HG03139 (cell line): ENCODE measurements around the gene OR6B3.
A peak's percentile ranks its signal among the peaks of the same experiment; 100 is the strongest.
"Not testable (repeated sequence)": the region's sequence is repeated elsewhere in the genome, so short reads cannot be mapped to it uniquely, and the experiment has no call there.

Experiments
- ATAC-seq: cut with Tn5 transposase; IDR thresholded peaks from one replicate; pipeline ENCODE4 v1.9.1; 2021; ENCODE audit not compliant: unreplicated experiment

The OR6B3 gene

DNA sequence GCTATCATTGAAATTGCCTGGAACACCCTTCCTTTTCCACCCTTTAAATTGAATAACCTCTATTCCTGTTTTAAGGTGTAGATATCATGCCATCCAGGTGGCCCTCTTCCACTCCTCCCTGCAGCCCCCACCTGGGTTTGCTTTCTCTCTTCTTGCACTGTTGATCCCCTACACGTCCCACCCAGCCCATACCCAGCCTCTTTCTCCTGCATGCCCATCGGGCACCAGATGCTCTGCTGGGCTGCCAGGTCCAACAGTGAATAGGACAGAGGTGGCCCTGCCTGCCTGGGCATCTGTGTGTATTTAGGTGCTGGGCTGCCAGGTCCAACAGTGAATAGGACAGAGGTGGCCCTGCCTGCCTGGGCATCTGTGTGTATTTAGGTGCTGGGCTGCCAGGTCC is 9.2 kb downstream of the OR6B3 start:
- ATAC-seq = not testable (repeated sequence)

DNA sequence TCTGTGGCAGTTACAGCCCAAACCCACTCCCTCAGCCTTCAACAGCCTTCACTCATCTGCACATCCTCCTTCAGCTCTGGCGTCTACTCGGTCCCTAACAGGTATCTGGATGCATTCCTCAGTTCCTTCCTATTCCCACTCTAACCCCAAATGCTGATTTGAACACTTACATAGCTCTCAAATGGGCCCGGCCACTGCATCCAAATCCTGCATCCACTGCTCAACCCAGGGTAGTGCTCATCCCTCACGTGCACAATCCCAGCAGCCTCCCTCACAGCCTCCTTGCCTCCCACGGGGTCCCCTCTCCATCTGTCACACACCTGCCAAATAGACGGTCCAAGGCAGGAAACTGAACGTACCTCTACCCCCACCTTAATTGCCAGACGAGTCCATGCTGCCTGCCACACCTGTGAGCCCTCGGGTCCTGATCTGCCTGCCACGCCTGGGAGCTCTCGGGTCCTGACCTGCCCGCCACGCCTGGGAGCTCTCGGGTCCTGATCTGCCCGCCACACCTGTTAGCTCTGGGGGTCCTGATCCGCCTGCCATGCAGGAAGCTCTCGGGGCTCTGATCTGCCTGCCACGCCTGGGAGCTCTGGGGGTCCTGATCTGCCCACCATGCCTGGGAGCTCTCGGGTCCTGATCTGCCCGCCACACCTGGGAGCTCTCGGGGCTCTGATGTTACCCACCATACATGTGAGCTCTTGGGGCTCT is 9.9 kb downstream of the OR6B3 start:
- ATAC-seq = no peak

DNA sequence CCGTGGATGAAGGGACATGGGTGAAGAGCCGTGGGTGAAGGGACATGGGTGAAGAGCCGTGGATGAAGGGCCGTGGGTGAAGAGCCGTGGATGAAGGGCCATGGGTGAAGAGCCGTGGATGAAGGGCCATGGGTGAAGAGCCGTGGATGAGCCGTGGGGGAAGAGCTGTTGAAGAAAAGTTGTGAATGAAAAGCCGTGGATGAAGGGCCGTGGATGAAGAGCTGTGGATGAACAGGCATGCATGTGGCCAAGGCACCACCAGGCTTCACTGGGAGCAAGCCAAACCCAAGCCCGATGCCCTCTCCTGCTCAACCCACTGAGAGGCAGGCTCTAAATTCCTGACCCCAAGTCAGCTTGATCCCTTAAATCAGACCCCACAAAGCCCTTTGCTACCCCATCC is 10.6 kb downstream of the OR6B3 start:
- ATAC-seq = no peak

DNA sequence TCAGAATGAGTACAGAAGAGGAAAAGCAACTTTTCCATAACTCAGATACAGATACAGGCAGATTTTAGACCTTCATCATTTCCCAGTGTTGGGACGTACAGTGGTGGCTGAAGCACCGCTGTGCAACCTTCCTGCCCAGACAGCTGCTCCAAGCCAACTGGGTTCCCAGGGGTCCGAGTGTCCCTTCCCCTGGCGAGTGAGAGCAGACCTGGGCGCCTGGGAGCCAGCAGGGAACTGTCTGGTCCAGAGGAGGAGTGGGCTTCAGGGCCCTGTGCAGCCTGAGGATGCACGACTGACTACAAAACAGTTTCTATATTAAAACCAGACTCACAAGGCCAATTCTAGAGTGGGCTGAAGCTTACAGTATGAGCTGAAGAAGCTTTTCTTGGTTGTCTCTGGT is 12.0 kb downstream of the OR6B3 start:
- no peak for ATAC-seq

DNA sequence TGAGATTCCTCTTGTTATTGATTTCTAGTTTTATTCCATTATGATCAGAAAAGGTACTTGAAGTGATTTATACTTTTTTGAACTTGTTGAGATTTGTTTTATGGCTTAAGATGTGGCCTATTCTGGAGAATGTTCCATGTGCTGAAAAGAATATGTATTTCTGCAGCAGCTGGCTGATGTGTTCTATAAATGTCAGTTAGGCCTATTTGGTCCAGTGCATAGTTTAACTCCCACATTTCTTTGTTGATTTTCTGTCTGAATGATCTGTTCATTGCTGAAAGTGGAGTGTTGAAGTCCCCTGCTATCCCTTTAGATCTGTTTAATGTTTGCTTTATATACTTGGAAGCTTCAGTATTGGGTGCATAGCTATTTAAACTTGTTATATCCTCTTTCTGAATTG is 16.0 kb downstream of the OR6B3 start:
- ATAC-seq = no peak

DNA sequence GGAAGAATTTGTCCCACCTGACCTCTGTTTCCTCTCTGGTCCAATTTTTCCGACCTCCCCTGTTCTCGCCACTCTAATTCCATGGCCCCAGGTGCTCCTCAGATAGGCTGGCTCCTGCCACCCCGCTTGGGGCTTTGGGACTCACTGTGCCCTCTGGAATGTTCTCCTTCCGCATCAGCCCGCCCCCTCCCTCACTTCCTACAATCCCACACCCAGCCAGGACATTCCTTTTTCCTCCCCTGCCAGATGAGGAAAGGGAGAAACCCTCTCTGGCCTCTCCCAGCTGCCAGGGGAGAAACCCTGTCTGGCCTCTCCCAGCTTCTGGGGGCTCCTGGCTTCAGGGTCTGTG is 20.0 kb downstream of the OR6B3 start:
- ATAC-seq = no peak

DNA sequence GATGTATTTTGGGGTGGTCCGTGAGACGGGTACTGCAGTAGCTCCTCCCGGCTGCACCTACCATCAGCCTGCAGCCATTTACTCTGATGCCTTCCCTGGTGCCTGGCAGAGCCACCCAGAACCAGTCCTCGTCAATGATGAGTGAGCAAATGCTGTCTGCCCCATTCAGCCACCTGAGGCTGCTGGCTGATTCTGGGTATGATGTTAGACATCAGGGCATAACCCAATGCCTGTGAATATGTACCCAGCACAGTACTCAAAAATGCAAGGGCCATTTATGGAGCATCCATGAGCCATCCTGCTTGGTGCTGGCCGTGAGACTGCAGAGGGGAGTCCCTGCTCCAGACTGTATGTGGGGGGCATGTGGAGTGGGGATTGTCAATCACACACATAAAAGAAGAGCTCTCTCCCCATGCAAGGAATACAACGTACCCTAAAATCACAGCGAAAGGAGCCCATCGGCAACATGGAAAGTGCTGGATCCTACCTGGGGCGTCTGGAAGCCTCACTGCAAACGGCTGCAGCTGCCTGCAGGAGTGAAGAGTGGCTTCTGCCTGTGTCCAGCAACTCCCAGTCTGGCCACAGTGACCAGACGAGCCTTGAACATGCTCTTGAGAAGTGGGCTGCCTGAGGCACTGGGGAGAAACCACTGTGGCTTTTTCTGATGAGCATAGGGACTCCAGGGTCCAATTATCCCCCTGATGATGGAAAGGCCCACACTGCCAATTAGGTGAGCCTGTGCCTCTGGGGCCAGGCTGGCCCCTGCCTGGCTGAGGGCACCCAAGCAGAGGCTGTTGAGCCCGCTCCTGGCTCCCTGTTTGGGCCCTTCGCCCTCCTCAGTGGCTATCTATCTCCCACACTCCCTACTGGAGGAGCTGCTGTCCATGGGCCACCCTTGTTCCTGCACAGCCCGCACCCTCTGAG is 20.7 kb downstream of the OR6B3 start:
- ATAC-seq = no peak

DNA sequence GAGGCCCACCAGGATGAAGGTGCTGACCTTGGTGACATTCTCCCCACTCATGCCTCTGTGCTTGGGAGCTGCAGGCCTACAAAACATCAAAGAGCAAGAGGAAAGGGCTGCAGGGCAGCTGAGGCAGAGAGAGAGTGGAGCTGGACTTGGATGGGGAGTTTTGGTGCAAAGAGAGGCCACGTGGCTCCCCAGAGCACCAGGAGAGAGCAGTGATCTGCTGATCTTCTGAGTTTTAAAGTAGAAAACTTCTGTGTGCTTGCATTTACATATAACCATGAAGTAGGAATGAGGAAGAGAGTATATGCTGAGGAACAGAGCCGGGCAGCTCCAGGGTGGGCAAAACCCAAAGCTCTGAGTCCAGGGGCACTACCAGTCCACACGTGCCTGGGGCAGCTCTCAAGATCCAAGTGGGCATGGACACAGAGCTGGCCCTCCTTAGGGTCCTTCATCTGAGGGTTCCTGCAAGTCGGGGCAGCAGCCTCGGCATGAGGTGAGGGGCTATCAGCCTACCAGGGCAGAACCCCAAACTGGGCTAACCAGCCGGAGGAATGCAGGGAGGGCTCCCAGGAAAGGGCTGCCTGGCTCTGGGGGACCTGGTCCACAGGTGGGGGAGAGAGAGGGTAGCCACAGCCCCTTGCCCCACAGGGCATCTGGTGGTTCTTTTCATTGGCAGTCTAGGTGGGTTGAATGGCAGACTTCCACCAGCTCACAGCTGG is 22.8 kb downstream of the OR6B3 start, which contains the start of gene OR6B2:
TSS of gene OR6B2 (minus strand) at position 51 of the 716 bp plus-strand sequence. CDS start at position 51, 0 bp downstream.
- no peak for ATAC-seq

DNA sequence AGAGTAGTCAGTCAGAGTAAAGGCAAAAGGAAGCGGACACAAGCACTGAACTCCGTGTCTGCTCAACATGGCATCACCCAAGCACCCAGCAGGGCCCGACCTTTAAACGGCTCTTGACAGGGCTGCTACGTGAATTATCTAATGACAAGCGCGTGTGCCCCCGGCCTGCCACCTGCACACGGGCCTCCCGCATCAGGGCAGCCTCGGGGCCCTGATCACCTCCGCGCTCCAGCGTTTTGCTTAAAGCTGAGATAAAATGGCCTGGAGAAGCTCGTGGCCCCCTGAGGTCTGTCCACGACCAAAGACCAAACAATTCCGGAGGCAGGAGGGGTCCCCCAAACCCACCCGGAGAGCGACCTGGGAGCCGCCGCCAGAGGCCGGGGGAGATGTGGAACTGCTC is 28.6 kb downstream of the OR6B3 start:
- ATAC-seq = peak; percentile 17

DNA sequence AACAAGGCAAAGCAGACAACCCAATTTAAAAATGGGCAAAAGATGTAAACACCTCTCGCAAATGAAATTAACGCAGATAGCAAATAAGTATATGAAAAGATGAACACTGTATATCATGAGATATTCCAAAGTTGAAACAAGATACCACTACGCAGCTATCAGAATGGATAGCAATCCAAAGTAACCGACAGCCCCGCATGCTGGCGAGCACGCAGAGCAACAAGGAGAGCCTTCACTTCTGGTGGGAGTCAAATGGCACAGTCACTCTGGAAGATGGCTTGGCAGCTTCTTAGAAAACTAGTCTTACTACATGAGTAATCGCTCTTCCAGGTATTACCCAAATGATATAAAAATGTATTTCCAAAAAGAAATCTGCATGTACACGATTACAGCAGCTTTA is 29.5 kb downstream of the OR6B3 start:
- no peak for ATAC-seq

DNA sequence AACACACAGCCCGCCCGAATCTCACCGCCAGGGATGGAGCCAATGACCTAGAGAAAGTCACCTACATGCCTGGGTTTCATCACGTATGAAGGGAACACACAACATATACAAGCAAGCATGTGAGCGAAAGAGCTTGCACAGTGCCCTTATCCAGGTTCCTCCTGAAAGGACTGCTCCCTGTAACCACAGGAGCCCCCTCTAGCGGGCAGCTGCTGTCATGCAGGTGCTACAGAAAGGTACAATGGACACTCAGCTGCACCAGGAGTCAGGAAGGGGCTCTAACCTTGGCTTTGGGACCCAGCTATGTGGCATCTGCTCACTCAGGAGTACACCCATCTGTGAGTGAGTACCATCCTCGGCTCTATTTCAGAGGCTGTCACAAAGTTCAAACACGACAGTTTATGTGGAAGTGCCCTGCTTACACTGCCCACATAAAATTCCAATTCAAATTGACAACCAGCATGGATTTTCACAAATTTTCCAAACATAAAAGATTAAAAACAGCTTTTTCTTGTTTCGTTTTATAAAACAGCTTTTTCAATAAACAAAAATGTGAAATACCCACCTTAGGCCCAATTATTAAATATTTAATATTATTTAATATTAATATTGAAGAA is 31.7 kb downstream of the OR6B3 start:
- ATAC-seq = no peak

DNA sequence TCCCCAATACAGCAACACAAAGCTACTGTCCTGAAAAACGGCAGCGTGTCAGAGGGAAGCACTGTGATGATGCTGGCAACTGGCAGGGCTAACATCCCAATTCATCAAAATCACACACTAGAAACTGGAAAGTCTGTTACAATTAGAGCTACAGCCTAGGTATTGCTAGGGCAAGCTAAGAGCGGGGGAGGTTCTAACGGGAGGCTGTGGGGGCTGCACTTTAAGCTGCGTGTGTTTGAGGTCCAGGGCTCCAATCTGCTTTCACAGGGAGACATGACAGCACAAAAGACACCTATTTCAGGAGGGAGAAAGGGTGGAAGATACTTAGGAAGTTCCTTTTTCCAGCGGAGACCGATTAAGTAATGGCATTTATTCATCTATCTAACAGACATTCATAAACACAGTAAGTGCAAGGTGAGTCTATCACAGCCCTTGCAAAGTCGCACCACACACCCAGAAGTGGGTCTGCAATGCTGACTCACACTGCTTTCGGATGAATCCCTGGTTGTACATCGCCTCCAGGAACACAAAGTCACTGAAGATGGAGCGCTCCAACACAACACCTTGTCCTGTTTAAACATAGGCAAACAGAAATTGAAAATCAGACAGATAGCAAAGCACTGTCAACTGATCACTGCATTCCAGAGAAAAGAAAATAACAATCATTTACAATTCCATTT is 35.1 kb downstream of the OR6B3 start:
- ATAC-seq = no peak

DNA sequence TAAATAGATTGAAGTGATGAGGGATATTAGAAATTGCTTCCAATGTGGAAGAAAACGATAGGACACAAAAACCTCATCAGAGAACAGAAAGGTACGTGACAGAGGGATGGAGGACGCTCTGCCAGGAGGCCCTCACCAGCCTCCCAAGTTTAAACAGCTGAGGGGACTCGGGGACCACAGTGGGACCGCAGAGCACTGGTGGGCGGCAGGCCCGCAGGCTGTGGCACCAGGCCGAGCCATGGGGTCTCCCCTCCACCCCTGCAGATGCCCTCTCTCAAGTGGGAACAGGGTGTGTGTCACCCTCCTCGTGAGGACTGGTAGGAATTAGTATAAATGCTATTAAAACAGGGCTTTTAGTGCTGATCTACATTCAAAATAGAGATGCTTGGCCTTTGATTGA is 39.0 kb downstream of the OR6B3 start:
- ATAC-seq = no peak

DNA sequence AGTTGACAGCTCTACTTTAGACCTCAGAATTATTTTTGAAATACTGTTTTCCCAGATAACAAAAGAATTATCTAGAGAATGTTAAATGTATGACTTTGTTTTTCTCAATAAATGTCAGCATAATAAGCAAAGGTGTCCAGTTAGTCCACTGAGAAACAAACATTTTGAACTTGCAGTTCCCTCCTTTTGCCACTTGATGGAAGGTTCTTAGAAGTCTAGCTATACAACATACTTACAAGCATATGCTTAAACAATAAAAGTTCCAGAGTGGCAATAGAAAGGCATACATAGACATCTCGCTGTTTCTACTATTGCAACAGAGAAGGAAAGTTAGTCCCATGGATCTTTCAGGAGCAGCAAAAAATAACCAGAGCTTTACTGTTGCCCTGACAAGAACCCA is 40.0 kb downstream of the OR6B3 start:
- ATAC-seq = no peak

DNA sequence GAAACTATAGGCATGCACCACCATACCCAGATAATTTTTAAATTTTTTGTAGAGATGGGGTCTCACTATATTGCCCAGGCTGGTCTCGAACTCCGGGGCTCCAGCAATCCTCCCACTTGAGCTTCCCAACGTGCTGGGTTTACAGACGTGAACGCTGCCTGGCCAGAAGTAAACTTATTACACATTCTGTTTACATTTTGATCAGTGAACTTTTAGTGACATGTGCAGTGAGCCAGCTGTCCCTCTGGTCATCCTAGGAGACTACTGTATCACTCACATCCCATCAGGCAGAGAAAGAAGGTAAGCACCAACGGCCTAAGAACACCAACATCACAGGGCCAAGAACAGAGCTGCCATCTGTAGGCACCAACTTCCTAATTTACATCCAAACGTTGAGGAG is 50.3 kb downstream of the OR6B3 start:
- ATAC-seq = no peak

DNA sequence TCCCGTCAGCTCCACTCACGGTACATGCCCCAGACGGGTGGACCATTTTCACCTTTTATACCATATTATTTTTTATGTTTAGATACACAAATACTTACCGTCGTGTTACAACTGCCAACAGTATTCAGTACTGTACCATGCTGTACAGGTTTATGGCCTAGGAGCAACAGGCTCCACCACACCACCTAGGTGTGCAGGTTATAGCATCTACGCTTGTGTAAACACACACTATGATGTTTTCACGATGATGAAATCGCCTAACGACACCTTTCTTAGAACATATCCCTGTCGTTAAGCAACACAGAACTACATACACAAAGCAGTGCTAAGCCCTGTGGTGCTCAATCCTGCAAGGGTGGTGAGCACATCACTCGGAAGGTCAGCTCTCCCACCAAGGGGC is 52.6 kb downstream of the OR6B3 start:
- no peak for ATAC-seq

DNA sequence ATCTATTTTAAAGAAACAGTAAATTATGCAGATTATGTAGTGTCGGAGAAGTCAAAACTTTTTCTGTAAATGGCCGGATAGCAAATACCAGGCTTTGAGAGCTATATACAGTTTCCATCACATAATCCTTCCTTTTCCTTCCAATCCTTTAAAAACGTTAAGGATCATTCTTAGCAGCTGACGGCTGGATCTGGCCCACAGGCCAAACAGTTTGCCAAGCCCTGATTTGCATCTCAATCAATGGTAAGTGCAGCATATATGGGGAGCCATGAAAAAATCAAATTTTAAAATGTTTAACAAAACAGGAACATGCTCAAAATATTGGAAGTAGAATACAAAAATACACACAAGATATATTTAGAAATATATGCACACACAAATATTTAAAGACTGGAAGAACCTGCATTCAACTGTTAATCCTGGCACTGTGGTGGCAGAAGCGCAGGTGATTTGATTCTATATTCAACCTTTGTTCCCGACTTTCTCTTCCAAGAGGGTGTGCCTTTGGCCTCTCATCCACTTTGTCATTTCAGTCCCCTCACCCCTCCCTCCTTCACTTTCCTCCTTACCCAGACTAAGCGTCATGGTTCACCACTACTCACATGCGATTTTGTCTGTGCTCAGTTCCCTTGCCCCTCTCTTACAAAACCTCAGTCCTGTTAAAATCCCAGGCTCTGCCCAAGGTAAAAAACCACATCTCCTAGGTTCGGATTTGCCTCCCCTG is 55.5 kb downstream of the OR6B3 start:
- no peak for ATAC-seq
